Epithelial cell of prostate (primary cell): Measurements from ENCODE around the gene RMND5B.
"Not testable (repeated sequence)": the region's sequence is repeated elsewhere in the genome, so short reads cannot be mapped to it uniquely, and the experiment has no call there.

Source experiments
- DNase-seq: peaks from one replicate; pipeline ENCODE4 v3.0.0-alpha.2; 2011; ENCODE audit warnings: low read depth, low spot score
- H3K27ac ChIP-seq: fragments of 450-650 bp; 2 replicates; pipeline ENCODE4 v1.5.1; 2017; ENCODE audit warnings: mild to moderate bottlenecking

The RMND5B gene

GRCh38 chr5:178130576-178131445 is at the start of gene RMND5B:
Gene RMND5B (plus strand): TSS chr5:178131014. CDS start chr5:178138120, 7,106 bp downstream.
- H3K27ac ChIP-seq, result peak within 1 kb of the TSS; percentile 84
- no peak for DNase-seq

GRCh38 chr5:178081571-178082243 is 49.1 kb upstream of the RMND5B start:
- DNase-seq, result no peak
- H3K27ac ChIP-seq, result no peak overlapping the region

GRCh38 chr5:178083922-178084321 is 46.9 kb upstream of the RMND5B start:
- no peak overlapping the region for H3K27ac ChIP-seq
- DNase-seq, result no peak

- DNase-seq, result no peak
- H3K27ac ChIP-seq, result no peak overlapping the region
Observed at GRCh38 chr5:178085316-178085715, 45.5 kb upstream of the RMND5B start.

DNA sequence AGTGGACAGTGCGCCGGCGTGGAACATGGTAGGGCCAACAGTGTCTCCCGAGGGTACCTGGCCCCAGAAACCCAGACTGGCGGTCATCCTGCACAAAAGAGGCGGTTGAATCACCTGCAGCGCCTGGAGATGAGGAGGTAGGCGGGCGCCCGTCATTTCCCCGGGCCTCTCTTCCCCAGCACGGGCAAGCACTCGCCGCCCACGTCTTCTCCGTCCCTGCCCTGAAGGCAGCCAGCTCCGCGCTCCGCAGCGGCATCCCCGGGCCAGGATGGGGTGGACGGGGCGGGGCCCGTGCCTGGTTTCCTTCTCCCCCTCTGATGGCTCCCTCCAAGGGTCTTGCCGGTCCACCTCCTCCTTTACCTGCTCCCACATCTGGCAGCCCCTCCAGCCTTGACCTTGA is 44.5 kb upstream of the RMND5B start:
- DNase-seq, result no peak
- no peak overlapping the region for H3K27ac ChIP-seq

- DNase-seq, H3K27ac ChIP-seq: not testable (repeated sequence)
Observed at GRCh38 chr5:178087199-178087598, 43.6 kb upstream of the RMND5B start.

DNA sequence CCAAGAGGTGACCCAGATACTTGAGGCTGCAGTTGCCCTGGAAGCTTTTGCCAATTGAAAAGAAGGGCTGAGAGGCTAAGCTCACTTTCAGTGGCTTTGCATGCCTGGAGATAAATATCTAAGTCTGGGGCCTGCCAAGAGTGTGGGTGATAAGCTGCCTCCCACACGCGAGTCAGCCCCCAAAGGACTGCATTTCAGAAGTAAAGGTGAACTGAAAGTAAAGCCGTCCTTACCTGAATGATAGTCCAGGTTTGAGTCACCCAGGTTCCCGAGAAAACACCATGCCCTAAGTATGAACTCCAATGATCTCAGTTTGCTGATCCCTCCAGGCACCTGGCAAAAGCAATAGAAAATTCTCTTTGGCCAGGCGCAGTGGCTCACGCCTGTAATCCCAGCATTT is 40.0 kb upstream of the RMND5B start:
- DNase-seq, result no peak
- H3K27ac ChIP-seq, result no peak overlapping the region

- no peak overlapping the region for H3K27ac ChIP-seq
- no peak for DNase-seq
Observed at GRCh38 chr5:178093134-178093533, 37.7 kb upstream of the RMND5B start.

DNA sequence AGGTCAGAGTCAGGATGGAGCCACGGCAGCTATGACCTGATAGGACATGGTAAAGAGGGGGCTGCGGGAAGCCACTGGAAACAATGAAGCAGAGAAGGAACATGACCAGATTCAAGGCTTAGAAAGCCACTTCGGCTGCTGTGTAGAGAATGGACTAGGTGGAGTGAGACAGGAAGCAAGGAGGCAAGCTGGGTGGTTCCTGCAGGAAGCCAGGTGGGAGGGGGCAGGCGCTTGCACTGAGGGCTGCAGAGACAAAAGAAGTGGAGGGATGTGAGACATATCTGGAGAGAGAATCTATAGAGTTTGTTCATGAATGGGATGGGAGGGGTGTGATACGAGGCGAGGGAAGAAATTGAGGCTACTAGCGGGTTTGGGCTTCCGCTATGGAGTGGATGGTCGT is 36.5 kb upstream of the RMND5B start:
- no peak for DNase-seq
- no peak overlapping the region for H3K27ac ChIP-seq

DNA sequence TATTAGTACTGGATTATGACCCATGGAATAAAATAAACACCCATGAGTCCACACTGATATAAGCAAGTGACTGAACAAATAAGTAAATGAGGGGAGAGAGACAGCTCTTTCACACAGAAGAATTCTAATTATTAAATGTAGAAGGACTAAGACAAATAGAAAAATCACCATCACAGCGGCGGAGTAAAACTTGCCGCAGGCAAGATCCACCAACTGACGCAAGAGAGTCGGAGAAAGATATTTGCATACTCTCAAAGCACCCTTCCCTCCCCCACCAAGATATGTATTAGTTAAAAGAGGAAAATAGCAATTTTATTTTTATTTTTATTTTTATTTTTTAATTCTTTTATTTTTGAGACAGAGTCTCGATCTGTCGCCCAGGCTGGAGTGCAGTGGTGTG is 32.1 kb upstream of the RMND5B start:
- H3K27ac ChIP-seq, result no peak overlapping the region
- no peak for DNase-seq

DNA sequence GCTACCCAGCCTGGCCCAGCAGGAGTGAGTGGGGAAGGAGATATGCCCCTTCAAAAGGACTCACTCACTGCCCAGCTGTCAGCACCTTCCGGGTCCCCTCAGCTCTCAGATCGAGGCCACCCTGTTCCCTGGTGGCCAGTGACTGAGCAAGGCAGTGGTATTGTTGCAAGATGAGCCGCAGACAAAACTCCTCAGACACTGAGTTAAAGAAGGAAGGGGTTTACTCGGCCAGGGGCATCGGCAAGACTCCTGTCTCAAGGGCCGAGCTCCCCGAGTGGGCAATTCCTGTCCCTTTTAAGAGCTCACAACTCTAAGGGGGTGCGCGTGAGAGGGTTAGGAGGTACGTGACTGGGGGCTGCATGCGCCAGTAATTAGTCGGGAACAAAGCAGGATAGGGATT is 27.2 kb upstream of the RMND5B start:
- DNase-seq, result no peak
- no peak overlapping the region for H3K27ac ChIP-seq

GRCh38 chr5:178104492-178104891 is 26.3 kb upstream of the RMND5B start:
- H3K27ac ChIP-seq, result no peak overlapping the region
- DNase-seq, result no peak

GRCh38 chr5:178106086-178106485 is 24.7 kb upstream of the RMND5B start:
- H3K27ac ChIP-seq, result peak overlapping the region; percentile 32
- DNase-seq, result no peak

- DNase-seq, result no peak
- H3K27ac ChIP-seq, result peak overlapping the region; percentile 32
Observed at GRCh38 chr5:178106556-178107239, 24.1 kb upstream of the RMND5B start.

DNA sequence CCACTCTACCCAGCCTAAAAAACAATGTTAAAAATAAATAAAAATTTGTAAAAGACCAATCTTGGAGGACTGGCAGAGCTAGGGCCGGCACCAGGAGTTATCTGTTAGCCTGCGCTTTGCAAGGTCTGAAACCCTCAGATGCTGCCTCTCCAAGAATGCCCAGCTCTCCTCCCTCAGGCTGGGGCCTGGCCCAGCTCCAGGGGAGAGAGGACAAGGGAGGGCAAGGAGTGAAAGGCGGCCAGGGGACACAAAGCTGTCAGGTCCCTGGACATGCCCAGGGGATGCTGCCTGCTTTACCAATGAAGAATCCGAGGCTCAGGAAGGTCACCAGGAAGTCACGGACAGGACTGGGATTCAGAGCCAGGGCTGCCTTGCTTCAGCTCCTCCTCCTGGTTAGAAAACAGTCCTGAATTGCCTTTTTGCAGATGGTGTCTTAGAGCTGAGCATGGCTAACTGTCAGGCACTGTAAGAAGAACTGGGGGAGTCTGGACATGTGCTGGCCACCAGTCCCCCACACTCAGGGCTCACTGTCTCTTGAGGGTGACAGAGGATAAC is 23.0 kb upstream of the RMND5B start:
- no peak for DNase-seq
- H3K27ac ChIP-seq, result no peak overlapping the region

- DNase-seq, result no peak
- H3K27ac ChIP-seq, result peak overlapping the region; percentile 19
Observed at GRCh38 chr5:178108446-178108845, 22.4 kb upstream of the RMND5B start.

DNA sequence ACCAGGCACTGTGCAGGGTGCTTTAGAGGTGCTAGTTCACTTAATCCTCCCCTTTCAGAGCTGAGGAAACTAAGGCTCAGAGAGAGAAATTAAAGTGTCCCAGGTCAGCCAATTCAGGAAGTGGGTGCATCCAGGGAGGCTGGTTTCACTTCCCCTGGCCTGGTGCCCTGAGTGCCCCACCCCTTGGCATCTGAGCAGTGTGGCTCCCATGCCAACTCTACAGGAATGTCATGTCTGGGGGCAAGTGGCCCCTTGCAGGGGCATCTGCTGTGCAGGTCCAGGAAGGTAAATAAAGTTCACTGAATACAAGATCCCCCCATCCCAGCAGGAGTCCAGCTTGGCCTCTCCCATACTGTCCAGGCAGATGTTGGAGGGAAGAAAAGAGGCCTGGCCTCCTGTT is 21.8 kb upstream of the RMND5B start:
- H3K27ac ChIP-seq, result peak overlapping the region; percentile 19

GRCh38 chr5:178110511-178110910 is 20.3 kb upstream of the RMND5B start:
- no peak for DNase-seq

More for the DNA sequence above, 21.8 kb upstream of the RMND5B start:
- DNase-seq, result no peak

DNA sequence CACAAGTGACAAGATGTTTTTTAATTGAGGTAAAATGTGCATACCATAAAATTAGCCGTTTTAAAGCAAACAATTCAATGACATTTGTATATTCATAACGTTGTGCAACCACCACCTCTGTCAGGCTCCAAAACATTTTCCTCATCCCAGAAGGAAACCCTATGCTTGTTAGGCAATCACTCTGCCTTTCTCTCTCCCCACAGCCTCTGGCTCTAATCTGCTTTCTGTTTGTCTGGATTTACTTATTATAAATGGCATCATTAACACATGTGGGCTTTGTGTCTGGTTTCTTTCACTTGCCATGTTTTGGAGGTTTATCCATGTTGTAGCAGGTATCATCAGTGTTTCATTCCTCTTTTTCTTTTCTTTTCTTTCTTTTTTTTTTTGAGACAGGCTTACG is 18.9 kb upstream of the RMND5B start:
- H3K27ac ChIP-seq, result peak overlapping the region; percentile 6
- DNase-seq, result no peak

More at GRCh38 chr5:178110511-178110910, 20.3 kb upstream of the RMND5B start:
- H3K27ac ChIP-seq, result no peak overlapping the region

DNA sequence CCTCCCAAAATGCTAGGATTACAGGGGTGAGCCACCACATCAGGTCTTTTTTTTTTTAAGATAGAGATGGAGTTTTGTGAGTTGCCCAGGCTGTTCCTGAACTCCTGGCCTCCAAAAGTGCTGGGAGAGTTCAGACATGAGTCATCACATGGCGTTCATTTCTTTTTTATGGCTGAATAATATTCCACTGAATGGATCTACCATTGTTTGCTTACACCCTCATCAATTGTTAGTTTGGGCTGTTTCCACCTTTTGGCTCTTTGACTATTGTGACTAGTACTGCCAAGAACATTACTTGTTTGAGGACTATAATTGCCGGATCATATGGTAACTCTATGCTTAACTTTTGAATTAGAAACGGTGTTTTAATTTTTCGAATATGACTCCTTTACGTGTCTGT is 18.3 kb upstream of the RMND5B start:
- DNase-seq, result no peak
- H3K27ac ChIP-seq, result no peak overlapping the region
